ENCODE results near the gene NUP210.
"Not testable (repeated sequence)": the region's sequence is repeated elsewhere in the genome, so short reads cannot be mapped to it uniquely, and the experiment has no call there.

The NUP210 gene

DNA sequence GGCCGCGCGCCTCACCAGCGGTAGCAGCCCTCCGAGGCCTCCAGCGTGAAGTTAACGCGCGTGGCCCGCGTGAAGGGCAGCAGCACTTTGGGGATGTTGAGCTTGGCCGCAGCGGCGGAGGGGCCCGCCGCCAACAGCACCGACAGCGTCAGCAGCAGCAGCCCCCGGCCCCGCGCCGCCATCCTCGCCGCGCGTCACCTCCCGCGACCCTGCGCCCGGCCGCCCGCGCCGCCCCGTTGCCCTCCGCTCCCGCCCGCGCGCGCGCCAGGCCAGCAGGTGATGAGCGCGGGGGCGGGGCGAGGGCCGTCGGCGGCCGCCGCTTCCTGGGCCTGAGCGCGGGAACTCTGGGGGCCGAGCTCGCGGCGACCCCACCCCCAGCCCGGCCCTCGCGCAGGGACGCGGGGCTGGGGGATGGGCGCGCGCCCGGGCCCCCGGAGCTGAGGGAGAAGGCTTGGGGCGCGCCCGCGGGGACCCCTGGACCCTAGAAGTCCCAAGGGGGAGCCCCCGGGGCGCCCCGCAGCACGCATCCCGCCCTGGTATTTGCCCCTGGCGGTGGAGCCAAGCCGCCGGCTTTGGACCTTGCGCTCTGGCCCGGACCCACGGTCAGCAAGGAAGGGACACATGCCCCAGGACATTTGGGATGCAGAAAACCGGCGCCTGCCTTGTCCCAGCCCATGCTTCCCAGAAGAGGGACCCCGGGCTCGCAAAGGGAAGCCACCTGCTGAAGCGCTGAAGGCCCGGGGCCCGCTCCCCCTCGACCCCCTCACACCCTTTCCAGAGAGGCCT lies at the start of gene NUP210:
Gene NUP210, minus strand, starts transcription at position 278 of the 786 bp plus-strand sequence. Its CDS starts 96 bp downstream, at position 182.
- DNase-seq, result peak; percentile 14

DNA sequence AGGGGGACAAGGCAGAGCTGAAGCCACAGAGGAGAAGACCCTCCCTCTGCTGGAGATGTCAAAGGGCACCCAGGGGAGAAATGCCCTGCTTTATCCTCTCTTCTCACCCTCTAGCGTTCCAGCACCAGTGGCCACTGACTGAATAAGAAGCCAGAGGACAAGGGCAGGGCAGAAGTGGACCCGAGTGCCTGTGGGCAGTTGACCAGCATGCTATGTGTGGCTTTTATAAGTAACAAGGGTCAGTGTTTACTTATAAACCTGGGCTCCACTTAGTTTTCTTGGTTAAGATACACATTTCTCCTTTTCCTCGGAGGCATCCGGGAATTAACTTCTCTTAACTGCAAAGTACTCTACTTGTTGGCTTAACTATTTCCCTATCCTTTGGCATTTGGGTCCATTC lies 46.7 kb upstream of the NUP210 start:
- no peak for DNase-seq

DNA sequence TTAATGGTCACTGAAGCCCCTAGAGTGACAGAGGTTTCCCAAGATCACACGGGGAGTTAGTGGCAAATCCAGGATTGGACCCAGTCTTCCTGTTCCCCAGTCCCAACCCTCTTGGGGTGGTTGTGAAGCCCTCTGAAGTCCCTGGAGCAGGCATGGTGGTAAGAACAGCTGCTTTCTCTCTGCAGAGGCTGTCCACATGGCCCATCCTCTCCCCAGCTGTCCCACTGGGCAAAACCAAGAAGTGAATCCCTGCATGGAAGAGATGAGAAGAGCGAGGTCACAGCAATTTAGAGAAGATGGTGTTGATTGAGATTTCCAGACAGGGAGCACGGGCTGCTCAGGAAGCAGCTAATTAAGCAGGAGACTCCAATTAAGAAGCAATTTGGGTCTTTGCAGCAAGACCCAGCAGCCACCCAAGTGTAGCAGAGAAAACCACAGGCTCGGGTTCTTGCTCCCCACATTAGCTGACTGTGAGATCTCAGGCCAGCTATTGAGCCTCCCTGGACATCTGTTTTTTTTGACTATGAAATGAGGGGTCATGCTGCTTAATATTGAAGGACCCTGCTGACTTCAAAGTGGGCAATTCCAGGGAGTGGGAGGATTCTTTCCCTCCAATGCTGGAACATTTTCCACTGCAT lies 45.2 kb upstream of the NUP210 start:
- no peak for DNase-seq

DNA sequence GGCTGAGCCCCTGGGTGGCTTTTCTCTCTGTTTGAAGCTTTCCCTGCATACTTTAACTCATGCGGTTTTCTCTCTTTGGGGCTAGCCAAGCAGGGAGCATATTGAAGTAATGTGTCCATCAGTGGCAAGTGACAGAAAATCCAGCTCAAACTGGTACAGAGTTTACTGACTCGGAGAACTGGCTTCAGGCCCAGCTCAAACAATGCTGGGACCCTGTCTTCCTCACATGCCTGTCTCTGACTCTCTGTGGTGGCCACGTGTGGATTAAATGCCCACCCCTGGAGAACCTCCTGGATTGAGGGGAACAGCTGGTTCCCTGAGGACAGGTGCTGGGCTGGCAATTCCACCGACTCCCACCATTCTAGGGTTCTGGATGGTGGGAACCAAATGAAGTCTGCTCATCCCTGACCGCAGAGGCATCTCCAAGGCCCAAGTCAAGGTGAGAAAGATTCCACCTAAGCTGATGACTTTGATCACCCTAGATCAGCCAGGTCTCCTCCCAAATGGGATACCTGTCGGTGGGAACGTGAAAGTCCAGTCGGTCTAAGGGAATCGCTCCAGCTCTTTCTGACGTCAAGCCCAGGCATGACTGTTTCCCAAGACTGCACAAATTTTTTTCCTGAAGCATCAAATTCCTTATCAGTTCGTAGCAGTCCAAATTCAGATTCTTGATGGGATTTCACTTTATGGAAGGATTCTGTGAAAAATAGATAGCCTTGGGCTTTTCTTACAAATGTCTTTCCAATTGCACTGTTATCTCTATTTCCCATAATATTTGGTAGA lies 43.7 kb upstream of the NUP210 start:
- DNase-seq, result no peak

DNA sequence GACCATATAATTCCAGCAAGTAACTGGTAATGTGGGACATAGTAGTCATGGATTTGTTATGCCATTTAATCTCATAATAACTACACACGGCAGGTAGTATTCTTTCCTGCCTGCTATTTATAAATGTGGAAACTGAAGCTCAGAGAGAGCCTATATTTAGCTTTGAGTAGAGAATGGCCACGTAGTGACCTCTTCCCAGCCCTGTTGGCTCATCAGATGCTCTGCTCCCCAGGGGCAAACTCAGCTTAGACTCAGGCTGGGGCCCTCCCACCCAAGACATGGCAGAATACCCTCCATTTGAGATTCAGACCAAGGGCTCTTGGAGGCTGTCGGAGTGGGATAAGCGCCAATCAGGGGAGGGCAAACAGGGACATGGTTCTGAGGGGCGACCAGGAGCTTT lies 42.7 kb upstream of the NUP210 start:
- DNase-seq, result no peak

DNA sequence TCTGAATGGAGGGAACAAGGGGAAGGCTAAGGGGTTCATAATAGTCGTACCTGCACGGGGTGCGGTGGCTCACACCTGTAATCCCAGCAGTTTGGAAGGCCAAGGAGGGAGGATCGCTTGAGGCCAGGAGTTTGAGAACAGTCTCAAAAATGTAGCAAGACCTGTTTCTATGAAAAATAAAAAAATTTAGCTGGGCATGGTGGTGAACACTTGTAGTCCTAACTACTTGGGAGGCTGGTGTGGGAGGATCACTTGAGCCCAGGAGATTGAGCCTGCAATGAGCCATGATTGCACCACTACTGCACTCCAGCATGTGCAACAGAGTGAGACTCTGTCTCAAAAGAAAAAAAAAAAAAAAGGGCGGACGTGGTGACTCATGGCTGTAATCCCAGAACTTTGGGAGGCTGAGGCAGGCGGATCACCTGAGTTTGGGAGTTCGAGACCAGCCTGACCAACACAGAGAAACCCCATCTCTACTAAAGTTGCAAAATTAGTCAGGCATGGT lies 42.1 kb upstream of the NUP210 start:
- no peak for DNase-seq

DNA sequence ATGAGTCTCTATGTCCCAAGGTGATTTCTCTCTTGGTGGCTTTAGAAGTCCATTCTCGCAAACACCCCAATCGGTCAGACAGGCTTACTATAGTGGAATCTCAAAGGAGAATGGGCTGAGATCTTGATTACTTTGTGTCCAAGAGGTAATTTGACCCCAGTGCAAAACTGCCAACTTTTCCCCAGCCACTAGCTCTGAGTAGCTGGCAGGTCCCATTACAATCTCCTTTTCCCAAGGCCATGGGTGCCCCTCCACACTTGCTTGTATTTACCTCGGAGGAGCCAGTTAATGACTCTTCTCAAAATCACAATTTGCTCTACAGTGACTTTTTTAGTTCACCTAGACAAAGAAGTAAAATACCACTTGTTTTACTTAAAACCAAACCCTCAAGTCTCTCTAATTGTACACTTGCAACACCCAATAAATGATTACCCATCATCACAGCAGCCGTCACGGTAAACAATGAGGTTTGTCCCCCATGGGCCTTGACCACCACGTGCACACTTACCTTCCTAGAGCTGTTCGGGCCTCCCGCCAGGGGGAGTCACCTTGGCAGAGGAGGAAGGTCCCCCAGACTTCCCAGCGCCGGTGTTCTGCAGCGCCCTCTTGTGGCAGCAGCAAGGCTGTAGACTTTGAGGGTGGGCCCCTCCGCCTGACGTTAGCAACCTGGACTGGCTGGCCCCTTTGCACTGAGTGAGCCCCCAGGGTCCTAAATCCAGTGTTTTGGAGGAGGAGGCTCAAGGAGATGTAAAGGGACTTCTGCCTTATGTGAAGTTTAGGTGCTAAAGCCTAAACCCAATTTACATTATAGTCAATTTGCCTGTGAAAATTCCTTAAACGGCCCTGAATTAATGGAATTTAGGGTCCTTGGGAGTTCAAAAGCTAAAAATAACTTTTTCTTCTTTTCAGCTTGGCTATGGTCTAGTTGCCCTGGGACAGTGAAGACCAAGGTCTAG lies 41.3 kb upstream of the NUP210 start:
- peak; percentile 37 for DNase-seq

DNA sequence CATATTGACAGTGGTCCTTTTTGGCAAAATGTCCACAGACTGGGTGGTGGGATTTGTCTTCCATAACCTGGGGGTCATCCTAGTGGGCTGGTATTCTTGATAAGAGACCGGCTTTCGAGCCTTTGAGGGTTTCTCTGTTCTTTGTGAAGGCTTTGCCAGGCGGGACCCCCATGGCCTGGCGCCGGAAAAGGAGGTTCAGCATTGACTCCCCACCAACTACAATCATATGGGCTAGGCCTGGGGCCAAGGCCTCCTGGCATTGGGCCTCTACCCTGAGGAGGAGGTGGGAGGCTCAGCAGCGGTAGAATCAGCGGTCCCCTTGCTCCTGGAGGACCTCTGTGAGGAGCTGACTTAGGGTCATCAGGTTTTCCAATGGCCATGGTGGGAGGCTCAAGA lies 40.2 kb upstream of the NUP210 start:
- no peak for DNase-seq

DNA sequence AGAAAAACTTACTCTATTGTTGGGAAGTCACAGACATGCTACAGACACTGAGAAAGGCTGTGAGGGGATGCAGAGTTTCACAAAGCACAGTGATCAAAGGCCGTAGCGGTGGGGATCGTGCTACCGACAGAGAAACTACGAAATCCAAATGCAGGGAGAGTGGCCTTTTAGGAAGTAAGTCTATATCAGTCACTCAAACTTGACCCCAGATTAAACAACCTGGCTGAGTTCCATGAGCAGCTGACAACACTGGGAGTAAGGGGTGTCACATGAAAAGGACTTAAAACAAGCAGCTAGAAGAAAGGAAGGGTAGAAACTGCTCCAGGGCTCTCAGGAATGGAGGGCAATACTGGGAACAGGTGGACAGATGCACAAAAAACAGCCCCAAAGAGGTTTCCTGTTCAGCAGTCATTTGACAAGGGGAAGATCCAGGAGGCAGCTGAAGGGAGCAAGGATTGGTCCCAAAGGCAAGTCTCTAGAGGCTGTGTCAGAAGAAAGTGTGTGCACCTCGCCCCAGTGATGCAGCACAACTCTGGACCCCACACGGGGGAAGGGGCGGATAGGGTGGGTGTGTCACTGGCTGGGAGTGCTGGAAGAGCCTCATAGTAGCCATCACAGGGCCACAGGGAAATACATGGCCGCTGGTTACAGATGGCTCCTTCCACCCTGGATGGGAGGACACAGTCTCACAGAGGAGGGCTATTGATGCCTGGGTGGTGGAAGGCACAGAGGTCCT lies 39.7 kb upstream of the NUP210 start:
- DNase-seq, result no peak

DNA sequence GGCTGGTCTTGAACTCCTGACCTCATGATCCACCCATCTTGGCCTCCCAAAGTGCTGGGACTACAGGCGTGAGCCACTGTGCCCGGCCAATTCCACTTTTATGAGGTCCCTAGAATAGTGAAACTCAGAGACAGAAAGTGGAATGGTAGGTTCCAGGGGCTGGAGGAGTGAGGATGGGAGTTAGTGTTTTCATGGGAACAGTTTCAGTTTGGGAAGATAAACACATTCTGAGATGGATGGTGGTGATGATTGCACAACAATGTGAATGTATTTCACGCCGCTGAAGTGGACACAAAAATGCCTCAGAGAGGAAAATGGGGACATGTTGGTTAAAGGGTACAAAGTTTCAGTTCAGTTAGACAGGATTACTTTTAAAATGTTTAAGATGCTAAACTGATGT lies 37.5 kb upstream of the NUP210 start:
- DNase-seq, result peak; percentile 19

DNA sequence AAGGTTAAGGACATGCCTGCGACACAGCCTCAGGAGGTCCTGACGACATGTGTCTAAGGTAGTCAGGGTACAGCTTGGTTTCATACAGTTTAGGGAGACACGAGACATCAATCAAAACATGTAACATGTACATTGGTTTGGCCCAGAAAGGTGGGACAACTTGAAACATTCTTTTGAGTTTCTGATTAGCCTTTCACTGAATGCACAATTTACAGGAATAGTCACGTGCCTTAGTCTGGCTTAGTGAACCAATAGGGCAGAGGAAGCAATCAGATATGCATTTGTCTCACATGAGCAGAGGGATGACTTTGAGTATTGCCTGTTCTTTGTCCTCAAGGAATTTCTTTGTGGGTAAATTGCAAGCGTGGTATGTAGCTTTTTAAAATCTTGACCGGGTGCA lies 35.5 kb upstream of the NUP210 start:
- DNase-seq, result no peak

DNA sequence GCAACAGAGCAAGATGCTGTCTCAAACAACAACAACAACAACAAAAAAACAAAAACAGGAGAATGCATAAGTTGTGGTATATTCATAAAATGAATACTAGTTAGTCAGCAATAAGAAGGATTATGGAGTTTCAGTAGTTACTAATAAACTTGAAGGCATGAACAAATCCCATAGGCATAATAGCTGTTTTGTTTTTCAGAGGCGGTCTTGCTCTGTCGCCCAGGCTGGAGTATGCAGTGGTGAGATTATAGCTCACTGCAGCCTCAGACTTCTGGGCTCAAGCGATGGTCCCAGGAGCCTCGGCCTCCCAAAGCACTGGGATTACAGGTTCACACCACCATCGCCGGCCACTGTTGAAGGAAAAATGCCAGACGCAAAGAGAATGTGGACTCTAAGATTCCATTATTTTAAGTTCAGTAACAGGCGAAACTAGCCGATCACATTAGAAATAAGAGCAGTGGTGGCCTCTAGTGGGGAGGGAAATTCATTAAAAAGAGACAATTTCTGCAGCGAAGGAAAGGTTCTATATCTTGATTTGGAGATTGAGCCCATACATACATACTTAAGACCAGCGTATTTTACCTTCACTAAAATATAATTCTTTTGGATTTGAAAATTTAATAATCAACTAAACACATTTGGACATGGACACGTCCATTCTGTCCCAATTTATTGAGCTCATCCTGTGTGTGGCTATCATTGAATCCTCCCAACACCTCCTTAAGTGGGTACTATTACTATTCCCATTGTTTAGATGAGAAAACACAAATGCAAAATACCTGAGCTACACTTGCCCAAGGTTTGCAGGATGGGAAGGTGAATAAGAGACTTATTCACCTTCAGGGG lies 32.6 kb upstream of the NUP210 start:
- DNase-seq, result peak; percentile 62

DNA sequence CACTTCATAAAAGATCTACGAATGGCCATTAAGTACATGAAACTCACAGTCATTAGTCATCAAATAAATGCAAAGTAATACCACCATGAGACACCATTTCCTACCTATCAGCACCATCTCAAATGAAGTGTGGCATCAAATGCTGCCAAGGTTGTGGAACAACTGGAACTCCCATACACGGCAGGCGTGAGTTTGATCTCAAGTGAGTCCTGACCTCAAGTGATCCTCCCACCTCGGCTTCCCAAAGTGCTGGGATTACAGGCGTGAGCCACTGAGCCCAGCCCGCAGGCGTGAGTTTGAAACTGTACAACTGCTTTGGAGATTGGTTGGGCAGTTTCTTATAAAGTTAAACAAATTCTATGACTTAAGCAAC lies 31.2 kb upstream of the NUP210 start:
- DNase-seq, result peak; percentile 6

DNA sequence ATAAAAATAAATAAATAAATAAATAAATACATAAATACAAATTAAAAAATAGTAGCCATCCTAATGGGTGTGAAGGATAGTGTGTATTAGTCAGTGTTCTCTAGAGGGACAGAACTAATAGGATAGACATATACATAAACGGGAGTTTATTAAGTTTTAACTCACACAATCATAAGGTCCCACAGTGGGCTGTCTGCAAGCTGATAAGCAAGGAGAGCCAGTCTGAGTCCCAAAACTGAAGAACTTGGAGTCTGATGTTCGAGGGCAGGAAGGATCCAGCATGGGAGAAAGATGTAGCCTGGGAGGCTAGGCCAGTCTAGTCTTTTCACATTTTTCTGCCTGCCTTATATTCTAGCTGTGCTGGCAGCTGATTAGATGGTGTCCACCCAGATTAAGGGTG lies 22.8 kb upstream of the NUP210 start:
- DNase-seq, result not testable (repeated sequence)

DNA sequence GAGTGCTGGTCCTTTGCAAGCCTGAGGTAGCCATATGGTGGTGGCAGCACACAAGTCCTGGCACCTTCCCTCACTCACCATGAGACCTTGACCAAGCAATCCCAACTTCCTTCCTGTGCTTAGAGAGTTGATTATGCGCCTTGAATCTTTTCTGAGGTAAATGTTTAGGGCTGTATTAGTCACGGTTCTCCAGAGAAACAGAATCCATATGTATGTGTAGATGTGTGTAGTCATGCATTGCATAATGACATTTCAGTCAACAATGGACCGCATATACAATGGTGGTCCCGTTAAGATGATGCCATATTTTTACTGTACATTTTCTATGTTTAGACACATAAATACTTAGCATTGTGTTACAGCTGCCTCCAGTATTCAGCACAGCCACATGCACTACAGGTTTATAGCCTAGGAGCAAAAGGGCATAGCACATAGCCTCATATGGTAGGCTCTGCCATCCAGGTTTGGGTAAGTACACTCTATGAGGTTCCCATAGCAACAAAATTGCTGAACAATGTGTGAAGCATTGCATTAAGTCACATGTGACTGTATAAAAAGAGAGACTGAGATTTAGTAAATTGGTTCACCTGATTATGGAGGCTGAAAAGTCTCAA lies 20.2 kb upstream of the NUP210 start:
- no peak for DNase-seq

DNA sequence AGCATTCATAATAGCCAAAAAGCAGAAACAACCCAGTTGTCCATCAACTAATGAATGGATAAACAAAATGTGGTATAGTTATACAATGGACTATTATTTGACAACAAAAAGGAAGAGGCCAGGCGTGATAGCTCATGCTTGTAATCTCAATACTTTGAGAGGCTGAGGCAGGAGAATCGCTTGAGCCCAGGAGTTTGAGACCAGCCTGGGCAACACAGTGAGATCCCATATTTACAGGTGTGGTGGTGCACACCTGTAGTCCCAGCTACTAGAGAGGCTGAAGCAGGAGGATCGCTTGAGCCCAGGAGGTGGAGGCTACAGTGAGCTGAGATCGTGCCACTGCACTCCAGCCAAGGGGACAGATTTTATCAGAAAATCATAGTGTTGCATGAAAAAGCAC lies 16.1 kb upstream of the NUP210 start:
- DNase-seq, result not testable (repeated sequence)

DNA sequence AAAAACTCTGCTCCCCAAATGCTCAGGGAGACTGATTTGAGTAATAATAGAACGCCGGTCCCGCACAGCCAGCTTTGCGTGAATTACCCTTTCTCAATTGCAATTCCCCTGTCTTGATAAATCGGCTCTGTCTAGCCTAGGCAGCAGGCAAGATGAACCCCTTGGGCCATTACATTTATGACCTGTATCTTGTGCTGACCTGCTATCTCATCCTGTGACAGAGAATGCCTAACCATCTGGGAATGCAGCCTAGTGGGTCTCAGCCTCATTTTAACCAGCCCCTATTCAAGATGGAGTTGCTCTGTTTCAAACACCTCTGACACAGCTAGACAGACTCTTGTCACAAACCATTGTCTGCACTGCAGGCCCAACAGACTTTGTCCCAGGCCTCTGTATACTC lies 13.8 kb upstream of the NUP210 start:
- DNase-seq, result no peak

DNA sequence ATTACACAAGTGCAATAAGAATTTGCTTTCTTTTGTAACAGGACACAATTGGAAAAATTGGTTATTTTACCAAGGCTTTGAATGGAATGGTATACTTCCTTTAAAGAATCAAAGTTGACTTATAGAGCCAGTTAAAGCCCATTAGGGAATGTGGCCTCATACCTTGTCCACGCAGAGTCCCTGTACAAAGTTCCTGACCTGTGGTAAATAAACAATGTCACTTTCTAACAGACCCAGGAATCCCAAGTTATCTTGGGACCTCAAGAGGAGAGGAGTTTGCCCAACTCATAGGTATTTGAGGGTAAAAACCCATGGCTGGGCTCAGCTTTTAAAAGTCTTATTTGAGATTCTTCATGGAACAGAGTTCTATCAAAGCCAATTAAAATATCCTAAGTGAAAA lies 12.0 kb upstream of the NUP210 start:
- DNase-seq, result no peak

DNA sequence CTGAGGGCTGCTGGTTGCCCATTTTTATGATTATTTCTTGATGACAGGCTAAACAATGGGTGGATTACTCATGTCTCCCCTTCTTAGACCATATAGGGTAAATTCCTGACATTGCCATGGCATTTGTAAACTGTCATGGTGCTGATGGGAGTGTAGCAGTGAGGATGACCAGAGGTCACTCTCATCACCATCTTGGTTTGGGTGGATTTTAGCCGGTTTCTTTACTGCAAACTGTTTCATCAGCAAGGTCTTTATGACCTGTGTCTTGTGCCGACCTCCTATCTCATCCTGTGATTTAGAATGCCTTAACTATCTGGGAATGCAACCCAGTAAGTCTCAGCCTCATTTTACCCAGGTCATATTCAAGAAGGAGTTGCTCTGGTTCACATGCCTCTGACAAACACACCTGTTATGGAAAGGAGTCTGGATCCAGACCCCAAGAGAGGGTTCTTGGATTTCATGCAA lies 10.3 kb upstream of the NUP210 start:
- not testable (repeated sequence) for DNase-seq

DNA sequence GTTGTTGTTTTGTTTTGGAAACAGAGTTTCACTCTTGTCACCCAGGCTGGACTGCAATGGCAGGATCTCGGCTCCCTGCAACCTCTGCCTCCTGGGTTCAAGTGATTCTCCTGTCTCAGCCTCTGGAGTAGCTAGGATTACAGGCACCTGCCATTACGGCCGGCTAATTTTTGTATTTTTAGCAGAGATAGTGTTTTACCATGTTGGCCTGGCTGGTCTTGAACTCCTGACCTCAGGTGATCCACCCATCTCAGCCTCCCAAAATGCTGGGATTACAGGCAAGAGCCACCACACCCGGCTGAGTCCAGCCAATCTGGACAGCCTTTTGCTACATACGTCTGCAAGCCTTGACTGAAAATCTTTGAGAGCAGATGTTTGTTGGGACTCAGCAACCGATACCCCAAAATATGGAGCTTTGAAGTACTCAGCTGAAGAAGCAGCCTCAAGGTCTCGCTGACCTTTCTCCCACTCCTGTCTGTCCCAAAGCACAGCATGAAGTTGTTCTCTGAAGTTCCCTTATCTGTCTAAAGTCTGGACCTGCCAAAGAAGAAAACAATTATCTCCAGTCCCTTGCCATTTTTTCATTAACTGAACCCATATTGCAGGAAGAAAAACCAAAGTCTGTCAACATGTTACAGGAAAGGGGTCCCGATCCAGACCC lies 9.6 kb upstream of the NUP210 start:
- no peak for DNase-seq

All from suppressor macrophage treated with lipopolysaccharide for 4 hours (primary cell).